Hepatocyte (in vitro differentiated cells): ENCODE measurements around the gene WIZ.

Experiments used
- CTCF ChIP-seq: fragments of 200-600 bp; sonication (generic); IDR thresholded peaks from 2 replicates; pipeline ENCODE4 v1.5.1; 2016; ENCODE audit warnings: antibody characterized with exemption, mild to moderate bottlenecking; ENCODE audit not compliant: poor library complexity
- EZH2 ChIP-seq: fragments of 200-600 bp; sonication (generic); IDR thresholded peaks from 2 replicates; pipeline ENCODE4 v1.6.1; 2016; ENCODE audit warnings: antibody characterized with exemption, mild to moderate bottlenecking, borderline replicate concordance

GRCh38 chr19:15428956-15429824, 20.6 kb downstream of the WIZ start:
- no peak for TF ChIP-seq EZH2
- TF ChIP-seq CTCF = no peak
